Islet precursor cell (in vitro differentiated cells): Measurements from ENCODE around the gene SYT12.
"Not testable (repeated sequence)": the region's sequence is repeated elsewhere in the genome, so short reads cannot be mapped to it uniquely, and the experiment has no call there.

Experiments used
- DNase-seq: peaks from one replicate; pipeline ENCODE4 v3.0.0-alpha.2; 2018

SYT12 gene, protein sequence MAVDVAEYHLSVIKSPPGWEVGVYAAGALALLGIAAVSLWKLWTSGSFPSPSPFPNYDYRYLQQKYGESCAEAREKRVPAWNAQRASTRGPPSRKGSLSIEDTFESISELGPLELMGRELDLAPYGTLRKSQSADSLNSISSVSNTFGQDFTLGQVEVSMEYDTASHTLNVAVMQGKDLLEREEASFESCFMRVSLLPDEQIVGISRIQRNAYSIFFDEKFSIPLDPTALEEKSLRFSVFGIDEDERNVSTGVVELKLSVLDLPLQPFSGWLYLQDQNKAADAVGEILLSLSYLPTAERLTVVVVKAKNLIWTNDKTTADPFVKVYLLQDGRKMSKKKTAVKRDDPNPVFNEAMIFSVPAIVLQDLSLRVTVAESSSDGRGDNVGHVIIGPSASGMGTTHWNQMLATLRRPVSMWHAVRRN

DNA sequence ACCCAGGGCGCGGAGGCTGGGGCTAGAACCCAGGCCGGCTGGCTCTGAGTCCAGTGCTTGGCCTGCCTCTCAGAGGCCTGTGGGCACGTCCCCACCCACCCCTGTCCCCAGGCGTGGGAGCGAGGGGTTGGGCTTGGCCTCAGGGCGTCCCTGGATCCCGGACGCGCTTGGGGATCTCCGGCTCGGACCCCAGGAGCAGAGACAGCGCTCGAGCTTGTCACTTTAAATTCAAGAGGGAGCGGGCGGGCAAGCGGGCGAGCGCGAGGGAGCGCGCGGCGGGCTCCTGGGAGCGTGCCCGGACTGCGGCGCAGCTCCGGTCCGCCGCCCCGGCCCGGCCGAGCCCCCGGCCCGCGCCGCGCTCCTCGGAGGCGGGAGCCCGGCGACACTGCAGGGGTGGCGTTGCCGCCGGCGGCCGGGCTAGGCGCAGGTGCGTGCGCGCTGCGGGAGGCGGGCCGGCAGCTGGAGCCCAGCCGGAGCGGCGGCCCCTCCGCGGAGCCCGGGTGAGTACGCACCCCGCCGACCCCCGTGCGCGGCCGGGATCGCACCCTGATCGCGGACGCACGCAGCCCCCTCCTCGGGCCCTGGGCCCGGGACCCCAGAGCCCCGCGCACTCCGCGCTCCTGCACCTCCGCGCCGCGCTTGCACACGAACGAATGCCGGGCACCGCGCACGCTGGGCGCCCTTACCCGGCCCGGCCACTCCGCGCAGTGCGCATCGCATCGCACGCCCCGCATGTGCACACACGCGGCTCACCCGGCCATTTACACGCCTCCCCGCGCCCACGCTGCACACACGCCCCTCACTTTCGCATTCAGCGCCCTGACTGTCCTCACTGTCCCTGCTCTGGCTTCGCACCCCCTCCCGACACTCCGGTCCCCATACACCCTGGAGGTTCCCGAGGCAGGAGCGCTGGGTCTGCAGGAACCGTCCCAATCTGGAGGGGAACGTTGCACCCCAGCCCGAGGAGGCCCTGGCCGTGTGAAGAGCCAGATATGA, at the start of gene SYT12:
Gene SYT12, plus strand, starts transcription at position 174 of the 996 bp plus-strand sequence. CDS start 7,011 bp downstream, outside the sequence.
- peak; percentile 55 for DNase-seq

DNA sequence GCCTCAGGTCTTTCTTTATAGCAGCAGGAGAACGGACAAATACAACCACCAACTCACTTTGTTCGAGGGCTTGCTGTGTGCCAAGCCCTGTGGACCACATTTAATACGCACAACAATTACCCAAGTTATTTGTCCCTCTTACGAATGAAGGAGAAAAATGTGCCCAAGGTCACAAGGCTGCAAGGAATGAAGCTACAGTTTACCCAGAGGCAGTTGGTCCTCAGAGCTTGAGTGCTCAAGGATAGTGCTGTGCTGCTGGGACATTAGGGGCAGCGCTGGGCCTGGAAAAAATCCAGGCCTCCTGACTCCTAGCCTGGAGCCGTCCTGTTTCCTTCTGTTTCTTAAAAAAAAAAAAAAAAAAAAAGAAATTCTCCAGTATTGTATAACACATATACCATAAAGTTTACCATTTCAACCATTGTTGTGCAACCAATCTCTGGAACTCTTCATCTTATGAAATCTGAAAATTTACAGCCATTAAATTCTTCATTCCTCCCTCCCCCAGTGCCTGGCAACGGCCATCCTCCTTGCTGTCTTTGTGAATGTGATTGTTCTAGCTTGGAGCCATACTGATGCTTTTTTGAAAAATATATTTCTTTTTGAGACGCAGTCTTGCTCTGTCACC, 48.9 kb upstream of the SYT12 start:
- DNase-seq: no peak

DNA sequence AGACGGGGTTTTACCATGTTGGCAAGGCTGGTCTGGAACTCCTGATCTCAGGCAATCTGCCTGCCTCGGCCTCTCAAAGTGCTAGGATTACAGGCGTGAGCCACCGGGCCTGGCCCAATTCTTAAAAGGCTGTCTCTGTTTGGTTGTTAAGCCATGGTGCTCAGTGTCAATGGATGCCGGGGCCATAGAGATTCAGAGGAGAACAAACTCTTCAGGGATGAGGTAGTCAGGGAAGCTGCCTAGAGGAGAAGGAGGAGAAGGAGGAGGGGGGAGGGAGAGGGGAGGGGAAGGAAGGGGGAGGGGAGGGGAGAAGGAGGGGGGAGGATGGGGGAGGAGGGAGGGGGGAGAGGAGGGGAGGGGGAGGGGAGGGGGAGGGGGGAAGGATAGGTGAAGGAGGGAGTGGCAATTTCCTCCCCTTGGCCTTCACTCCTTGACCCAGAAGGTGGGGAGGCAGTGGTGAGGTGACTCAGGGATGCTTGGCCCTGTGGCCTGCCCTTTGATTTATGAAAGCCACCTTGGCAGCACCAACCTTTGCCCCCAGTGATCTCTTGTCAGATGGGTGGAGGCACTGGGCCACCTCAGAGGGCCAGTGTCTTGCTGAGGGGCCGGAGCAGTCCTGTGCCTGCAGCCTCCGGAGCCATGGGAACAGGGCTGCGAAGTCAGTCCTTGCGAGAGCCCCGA, 48.1 kb upstream of the SYT12 start, which contains the start of gene C11orf86:
Gene C11orf86, plus strand, starts transcription at position 581 of the 681 bp plus-strand sequence. Its CDS starts 59 bp downstream, at position 640.
- no peak for DNase-seq

DNA sequence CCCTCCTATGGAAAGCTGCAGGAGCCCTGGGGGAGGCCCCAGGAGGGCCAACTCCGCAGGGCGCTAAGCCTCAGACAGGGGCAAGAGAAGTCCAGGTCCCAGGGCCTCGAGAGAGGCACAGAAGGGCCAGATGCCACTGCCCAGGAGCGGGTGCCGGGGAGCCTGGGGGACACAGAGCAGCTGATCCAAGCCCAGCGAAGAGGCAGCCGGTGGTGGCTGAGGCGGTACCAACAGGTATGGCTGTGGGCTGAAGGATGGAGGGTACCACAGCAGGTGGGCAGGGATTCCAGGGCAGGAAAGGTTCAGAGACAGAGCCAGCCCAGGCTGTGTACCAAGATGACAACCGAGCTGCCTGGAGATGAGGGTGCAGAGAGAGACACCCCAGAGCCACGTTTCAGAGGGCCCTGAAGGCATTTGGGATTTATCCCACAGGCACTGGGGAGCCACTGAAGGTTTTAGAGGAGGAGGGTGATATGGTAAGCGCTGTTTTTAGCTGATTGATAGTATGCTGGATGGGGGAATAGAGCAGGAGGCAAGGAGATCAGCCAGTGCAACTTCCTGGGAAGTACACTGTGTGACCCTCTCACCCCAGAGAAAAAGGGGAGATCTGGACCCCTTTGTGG, 47.4 kb upstream of the SYT12 start:
- DNase-seq: no peak

DNA sequence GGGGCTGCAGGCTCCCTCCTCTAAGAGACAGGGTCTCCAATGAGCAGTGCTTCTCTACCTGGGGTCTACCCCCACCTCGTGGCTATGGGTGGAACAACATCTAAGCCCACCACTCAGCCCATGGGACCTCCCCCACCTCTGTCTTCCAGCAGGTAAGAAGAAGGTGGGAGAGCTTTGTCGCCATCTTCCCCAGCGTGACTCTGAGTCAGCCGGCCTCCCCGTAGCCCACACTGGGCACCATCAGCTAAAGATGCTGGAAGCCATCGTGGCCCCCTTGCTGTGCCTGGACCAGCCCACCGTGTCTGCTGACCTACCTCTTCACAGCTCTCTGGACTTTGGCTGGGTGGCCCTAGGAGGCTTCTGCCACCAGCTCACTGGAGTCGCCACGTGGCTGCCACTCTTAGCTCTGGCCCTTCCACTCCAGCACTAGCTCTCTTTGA, 46.9 kb upstream of the SYT12 start:
- DNase-seq: peak; percentile 81

DNA sequence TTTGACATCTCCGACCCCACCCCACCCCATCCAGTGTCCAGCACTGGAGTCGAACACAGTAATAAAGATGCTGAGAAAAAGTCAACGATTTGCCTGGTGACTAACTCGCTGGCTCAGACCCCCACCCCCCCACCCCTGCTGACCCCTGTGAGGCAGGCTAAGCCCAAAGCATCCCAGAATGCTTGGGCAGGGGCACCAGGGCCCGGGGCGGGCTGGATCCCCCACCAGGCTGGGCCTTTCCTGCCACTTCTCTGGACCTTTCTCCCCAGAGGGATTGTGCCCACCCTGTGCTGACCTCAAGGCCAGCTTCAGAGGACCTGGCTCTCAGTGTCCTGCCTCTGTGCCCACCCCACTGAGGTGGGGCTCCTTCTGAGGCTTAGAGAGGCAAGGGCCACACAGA, 46.0 kb upstream of the SYT12 start:
- DNase-seq: no peak

DNA sequence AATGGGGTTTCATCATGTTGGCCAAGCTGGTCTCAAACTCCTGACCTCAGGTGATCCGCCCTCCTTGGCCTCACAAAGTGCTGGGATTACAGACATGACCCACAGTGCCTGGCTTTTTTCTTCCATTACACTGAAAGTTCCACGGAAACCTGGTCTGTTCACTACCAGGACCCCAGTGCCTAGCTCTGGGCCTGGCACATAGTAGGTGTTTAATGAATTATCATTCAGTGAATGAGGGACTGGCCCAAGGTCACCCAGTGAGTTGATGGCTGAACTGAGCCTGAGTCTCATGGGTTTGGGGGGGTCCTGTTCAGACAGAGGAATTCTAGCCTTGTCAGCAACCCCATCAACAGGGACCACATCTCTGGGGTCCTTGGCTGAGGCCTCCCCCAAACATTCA, 44.7 kb upstream of the SYT12 start:
- DNase-seq: no peak

DNA sequence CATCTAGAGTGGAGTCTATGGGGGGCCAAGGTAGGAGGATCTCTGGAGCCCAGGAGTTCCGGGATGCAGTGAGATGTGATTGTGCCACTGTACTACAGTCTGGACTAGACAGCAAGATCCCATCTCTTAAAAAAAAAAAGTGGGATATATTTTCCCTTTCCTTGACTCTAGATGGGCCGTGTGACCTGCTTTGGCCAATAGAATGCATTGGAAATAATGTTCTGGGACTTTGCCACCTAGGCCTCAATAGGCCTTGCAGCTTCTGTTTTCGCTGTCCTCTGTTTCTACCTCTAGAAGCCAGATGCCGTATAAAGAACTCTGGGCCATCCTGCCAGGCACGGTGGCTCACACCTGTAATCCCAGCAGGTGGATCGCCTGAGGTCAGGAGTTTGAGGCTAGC, 44.2 kb upstream of the SYT12 start:
- DNase-seq: no peak

DNA sequence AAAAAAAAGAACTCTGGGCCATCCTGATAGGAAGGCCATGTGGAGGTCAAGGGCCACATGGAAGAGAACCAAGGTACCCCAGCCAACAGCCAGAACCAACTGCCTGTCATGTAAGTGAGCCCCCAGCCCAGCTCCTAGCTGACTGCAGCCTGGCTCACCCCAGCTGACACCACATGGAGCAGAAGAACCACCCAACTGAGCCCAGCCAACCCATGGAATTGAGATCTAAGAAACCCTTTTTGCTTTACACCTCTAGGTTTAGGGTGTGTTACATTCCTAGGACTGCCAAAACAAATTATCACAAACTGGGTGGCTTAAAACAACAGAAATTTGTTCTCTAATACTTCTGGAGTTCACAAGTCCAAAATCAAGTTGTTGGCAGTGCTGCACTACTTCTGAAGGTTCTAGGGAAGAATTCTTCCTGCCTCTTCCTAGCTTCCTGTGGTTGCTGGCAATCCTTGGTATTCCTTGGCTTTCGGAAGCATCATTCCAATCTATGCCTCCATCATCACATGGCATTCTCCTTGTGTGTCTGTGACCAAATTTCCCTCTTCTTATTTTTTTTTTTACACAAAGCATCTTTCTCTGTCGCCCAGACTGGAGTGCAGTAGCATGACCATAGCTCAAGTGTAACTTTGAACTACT, 43.5 kb upstream of the SYT12 start:
- DNase-seq: no peak

DNA sequence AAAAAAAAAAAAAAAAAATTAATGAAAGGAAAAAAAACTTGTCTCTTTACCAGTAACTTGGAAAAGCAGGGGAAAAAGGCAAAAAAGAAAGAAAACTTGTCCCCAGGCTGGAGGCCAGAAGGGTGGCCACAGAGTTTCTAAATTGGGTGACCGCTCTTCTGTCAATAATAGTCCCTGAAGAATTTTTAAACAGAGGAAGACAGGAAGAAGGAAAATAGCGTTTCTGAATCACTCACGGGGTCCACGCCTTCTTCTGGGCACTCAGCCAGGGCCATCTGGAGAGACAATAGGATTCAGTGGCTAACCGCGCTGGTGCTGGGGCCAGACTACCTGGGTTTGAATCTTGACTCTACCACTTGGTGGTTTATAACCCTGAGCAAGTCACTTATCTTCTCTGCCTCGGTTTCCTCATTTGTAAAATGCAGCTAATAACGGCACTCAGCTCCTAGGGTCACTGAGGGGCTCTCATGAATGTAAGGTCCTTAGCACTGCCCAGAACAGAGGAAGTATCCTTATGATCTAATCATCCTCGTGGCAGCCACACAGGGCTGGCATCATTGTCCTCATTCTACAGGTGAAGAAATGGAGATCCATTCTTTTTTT, 40.9 kb upstream of the SYT12 start:
- no peak for DNase-seq

DNA sequence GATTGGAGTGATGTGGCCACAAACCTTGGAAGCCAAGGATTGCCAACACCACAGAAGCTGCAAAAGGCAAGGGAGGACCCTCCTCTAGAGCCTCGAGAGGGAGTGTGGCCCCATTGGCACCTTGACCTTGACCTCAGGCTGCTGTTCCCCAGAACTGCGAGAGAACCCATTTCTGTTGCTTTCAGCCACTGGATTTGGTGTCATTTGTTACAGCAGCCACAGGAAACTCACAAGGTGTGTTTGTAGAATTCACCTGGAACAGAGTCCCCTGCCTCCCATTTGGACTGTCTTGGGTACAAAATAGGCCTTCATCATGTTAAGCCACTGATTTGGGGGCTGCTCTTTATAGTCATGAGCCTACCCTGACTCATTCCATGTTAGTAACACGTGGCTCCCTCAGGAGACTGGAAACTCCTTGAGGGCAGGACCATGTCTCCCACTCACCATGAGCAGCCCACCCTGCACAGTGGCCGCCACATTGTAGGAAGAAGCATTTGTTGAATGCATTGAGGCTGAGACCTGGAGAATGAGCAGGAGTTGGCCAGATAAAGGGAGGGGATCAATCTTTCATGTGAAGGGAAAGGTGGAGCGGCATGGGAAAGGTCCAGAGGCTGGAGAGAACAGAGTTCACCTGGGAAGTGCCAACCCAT, 39.5 kb upstream of the SYT12 start:
- DNase-seq: no peak

DNA sequence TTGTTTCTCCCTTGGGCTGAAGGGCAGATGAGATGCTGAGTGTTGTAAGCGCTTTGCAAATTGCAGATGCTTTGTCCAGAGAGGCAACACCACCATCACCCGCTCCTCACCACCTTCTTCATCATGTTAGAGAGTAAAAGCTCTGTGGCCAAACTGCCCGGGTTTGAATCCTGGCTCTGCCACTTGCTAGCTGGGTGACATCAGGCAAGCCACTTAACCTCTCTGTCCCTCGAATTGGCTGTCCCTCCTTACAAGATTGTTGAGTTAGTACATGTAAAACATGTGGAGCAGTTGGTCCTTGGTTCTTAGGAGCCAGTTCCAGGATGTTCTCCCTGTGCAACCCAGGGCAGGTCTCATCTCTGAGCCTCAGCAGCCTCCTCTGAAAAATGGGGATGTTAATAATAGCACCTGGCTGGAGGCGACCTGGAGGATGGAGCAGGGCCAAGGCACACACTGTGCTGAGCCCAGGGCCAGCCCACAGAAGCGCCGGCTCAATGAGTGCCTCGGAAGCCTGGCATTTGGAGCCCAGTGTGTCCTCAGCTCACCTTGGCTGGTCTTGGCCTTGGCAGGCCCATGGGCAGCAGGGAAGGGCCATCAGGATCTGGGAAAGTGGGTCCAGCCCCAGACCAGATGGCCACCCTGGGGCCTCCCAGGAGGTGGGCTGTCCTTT, 37.3 kb upstream of the SYT12 start:
- no peak for DNase-seq

DNA sequence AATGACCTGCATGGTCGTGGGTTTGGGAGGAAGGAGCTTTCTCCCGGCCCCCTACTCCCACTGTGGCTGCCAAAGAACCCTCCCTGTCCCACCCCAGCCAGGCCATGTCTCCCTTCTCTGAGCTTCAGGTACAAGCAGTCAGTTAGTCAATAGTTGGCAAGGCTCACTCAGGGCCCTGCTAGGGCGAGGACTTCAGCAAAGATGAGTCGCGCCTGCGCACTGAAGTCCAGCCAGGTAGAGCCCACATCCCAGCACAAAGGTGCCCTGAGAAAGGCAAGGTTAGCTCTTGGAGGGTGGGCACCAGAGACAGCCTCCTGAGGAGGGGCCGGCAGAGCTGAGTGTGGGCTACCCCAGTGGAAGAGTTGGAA, 36.8 kb upstream of the SYT12 start:
- no peak for DNase-seq

DNA sequence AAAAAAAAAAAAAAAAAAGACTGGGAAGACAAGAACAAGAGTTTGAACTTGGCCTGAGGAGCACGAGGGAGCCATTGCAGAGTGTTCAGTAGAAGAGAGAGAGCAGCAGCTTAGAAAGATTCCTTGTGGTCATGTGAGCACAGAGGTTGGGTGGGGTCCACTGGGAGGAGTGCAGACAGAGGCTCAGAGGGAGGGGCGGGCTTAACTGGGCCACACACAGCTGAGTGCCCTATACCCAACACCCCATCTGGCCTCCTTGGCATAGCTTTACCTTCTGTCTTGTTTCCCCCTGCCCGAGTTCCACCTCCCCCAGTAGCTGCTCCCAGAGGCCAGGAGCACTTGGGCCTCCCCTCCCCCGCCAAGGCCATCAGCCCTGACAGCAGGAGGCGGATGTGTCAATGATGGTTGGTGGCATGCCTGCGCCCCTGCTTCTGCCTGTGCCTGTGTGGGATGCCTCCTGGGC, 35.7 kb upstream of the SYT12 start:
- no peak for DNase-seq

DNA sequence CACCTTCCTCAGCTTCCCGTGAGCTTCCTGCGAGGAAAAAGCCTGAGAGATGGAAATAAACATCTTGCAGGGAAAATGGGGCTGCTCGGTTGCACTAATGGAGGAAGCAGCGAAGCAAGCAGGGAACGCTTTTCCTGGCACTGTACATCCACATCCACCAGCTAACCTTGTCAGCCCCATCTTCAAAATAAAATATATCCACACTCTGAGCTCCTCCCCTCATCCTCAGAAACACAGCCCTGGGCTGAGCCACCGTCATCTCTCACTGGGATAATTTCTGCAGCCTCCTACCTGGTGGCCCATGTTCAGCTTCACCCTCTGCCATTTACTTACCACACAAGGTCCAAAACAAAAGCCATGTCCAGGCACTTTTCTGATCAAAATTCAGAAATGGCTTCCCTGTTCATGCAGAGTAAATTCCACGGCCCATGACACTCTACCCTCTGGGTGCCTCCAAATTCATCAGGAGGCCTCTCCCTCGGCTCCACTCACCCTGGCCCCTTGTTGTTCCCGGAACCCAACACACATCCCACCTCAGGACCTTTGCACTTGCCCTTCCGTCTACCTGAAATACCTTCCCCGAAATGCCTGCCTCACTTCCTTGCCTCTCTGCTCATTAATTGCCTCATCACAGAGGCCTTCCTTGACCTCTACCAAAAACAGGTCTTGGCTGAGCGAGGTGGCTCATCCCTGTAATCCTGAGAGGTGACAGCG, 34.9 kb upstream of the SYT12 start:
- no peak for DNase-seq

DNA sequence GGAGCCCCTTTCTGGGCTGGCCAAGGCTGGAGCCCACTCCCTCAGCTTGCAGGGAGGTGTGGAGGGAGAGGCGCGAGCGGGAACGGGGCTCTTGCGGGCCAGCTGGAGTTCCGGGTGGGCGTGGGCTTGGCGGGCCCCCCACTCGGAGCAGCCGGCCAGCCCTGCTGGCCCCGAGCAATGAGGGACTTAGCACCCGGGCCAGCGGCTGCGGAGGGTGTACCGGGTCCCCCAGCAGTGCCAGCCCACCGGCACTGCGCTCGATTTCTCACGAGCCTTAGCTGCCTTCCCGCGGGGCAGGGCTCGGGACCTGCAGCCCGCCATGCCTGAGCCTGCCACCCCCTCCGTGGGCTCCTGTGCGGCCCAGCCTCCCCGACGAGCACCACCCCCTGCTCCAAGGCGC, 34.2 kb upstream of the SYT12 start:
- not testable (repeated sequence) for DNase-seq

DNA sequence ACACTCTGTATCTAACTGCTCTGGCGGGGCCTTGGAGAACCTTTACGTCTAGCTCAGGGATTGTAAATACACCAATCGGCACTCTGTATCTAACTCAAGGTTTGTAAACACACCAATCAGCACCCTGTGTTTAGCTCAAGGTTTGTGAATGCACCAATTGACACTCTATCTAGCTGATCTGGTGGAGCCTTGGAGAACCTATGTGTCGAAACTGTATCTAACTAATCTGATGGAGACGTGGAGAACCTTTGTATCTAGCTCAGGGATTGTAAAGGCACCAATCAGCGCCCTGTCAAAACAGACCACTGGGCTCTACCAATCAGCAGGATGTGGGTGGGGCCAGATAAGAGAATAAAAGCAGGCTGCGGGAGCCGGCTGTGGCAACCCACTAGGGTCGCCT, 33.6 kb upstream of the SYT12 start:
- DNase-seq: not testable (repeated sequence)

DNA sequence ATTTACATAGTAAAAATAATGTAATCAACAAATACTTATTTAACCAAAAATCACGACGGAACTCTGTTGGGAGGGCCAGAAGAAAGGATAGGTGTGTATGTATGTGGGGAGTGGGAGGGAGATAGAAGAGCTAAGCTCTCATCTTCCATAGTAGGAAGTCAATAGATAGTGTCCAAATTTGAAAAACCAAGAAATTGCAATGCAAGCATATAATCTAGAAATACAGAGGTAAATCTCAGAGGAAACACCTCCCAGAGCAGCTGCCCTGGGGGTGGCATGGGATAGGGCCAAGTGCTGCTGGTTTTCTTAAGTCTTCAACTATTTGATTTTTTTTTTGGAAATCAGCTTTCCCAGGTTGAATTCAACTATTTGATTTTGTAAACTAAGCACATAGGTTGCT, 30.9 kb upstream of the SYT12 start:
- no peak for DNase-seq

DNA sequence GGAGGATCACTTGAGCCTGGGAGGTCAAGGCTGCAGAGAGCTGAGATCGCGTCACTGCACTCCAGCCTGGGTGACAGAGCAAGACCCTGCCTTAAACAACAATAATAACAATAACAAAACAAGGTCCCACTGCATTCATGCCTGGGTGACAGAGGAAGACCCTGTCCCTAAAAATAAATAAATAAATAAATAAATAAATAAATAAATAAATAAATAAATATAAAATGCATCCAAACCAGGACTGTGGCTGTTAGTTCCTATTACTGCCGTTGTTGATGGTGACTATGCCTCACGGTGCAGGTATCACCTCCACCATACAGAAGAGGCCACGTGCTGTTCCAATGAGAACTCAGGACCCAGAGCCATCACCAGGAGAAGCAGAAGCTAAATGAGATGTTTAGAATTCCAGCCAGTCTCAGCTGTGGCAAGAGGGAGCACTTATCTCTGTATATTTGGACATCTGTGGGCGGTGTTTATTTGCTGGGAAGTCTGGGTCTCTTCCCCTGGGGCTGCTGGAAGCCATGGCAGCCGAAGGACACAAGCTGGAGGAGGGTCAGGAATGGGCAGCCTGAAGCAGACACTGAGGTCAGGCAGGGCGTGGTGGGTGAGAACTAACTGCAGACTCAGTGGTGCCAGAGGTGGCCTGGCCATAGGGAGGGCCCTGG, 26.2 kb upstream of the SYT12 start:
- peak; percentile 91 for DNase-seq
